HepG2 (cell line): ENCODE measurements around the gene ZNF3. TPM values are rescaled to one million over a fixed set of nuclear protein-coding genes. Genes with fewer than 3 reads are reported as not detected.

Experiments used
- ELF4 ChIP-seq: sonication (generic); formaldehyde crosslinking; IDR thresholded peaks from 2 replicates; pipeline ENCODE4 v1.5.0; 2020; ENCODE audit warnings: missing genetic modification reagents, mild to moderate bottlenecking, moderate library complexity, borderline replicate concordance
- MXI1 ChIP-seq: IDR thresholded peaks from 3 replicates; pipeline ENCODE4 v1.6.1; 2012; ENCODE audit warnings: low read depth, low read length, inconsistent platforms, borderline replicate concordance
- ZFP36L2 ChIP-seq: sonication (generic); formaldehyde crosslinking; IDR thresholded peaks from 2 replicates; pipeline ENCODE4 v1.4.0; 2020; ENCODE audit warnings: missing genetic modification reagents
- ZNF234 ChIP-seq: sonication (generic); formaldehyde crosslinking; conservative IDR thresholded peaks from 2 replicates; pipeline ENCODE4 v1.5.1; 2020; ENCODE audit warnings: mild to moderate bottlenecking, missing genetic modification reagents
- ZNF318 ChIP-seq: sonication (generic); formaldehyde crosslinking; IDR thresholded peaks from 2 replicates; pipeline ENCODE4 v1.4.0; 2020; ENCODE audit warnings: mild to moderate bottlenecking, missing genetic modification reagents
- ZNF407 ChIP-seq: sonication (generic); formaldehyde crosslinking; IDR thresholded peaks from one replicate; pipeline ENCODE4 v1.5.1; 2020; ENCODE audit warnings: mild to moderate bottlenecking, missing genetic modification reagents; ENCODE audit errors: not compliant biosample characterization
- ZNF607 ChIP-seq: sonication (generic); formaldehyde crosslinking; IDR thresholded peaks from 2 replicates; pipeline ENCODE4 v1.5.1; 2020; ENCODE audit warnings: missing genetic modification reagents, mild to moderate bottlenecking, borderline replicate concordance
- ZNF614 ChIP-seq: IDR thresholded peaks from 2 replicates; pipeline ENCODE4 v1.6.1; 2018; ENCODE audit warnings: missing biosample characterization, missing genetic modification reagents, inconsistent platforms, borderline replicate concordance
- polyA plus RNA-seq, 8 experiments: library from polyadenylated mRNA; depleted of rRNA in 3 of 8; stranded (reverse) in 7 of 8; unstranded in 1 of 8; fragments of >200 nt; fragmentation: Illumina TruSeq in 4 of 8; extraction: Trizol in 4 of 8; gene quantifications; 2 replicates each; pipeline versions ENCODE4 v1.2.1 to v1.2.3, GENCODE V29; 2011 to 2016; ENCODE audit warnings: low read depth in 4 of 8, missing spikeins in 1 of 8, mixed read lengths in 1 of 8; ENCODE audit not compliant: insufficient read depth in 1 of 8
- total RNA-seq, 5 experiments: library from RNA; depleted of rRNA; stranded (reverse); fragments of >200 nt; fragmentation: Illumina TruSeq; extraction: Trizol; gene quantifications; 2 replicates each; pipeline ENCODE4 v1.2.3, GENCODE V29; 2016; ENCODE audit warnings: low read depth in 1 of 5

ZNF3 gene
- total and polyA plus RNA-seq, 2 of the 13 experiments (the other 11 are each of a cell fraction or from before 2014, with no cell fraction given), result 33.7 to 56.9 TPM

GRCh38 chr7:100081535-100082102 is at the start of gene ZNF3 (continued):
- TF ChIP-seq ZNF318, result no peak
- TF ChIP-seq ZFP36L2, result no peak
- TF ChIP-seq ZNF407 (CRISPR knock-in tag), result peak; percentile 66
- no peak for TF ChIP-seq ZNF607 (CRISPR knock-in tag)
- no peak for TF ChIP-seq ZNF234 (CRISPR knock-in tag)
- 0 out of 2 replicates have a peak, but pooled peaks have one; percentile 29 for TF ChIP-seq ELF4
- peak; percentile 96 for TF ChIP-seq ZNF614 (CRISPR knock-in tag)
- peak; percentile 96; the same call in 2 of the 3 replicates for TF ChIP-seq MXI1
